SU-DHL-6 (cell line): ENCODE results near the gene ALS2CL.

Experiments used
- CTCF ChIP-seq: fragments of 200-600 bp; sonication (generic); IDR thresholded peaks from one replicate; pipeline ENCODE4 v1.5.1; 2017; ENCODE audit warnings: antibody characterized with exemption, mild to moderate bottlenecking, low read length, moderate library complexity; ENCODE audit not compliant: insufficient read depth, poor library complexity, severe bottlenecking
- EZH2phosphoT487 ChIP-seq: fragments of 200-600 bp; sonication (generic), shearing (Covaris generic); conservative IDR thresholded peaks from 2 replicates; pipeline ENCODE4 v1.6.1; 2018; ENCODE audit warnings: mild to moderate bottlenecking, antibody characterized with exemption, low read length, moderate library complexity, mixed read lengths

- TF ChIP-seq CTCF, result no peak
- no peak for TF ChIP-seq EZH2phosphoT487
These were observed 38.3 kb upstream of the ALS2CL start for GRCh38 chr3:46731795-46732194.
